HG02588 (cell line): ENCODE measurements around the gene ZNF775.
A peak's percentile ranks its signal among the peaks of the same experiment; 100 is the strongest.

Experiments
- ATAC-seq: cut with Tn5 transposase; IDR thresholded peaks from one replicate; pipeline ENCODE4 v1.9.1; 2021; ENCODE audit warnings: mild to moderate bottlenecking, moderate library complexity; ENCODE audit not compliant: unreplicated experiment

The ZNF775 gene

DNA sequence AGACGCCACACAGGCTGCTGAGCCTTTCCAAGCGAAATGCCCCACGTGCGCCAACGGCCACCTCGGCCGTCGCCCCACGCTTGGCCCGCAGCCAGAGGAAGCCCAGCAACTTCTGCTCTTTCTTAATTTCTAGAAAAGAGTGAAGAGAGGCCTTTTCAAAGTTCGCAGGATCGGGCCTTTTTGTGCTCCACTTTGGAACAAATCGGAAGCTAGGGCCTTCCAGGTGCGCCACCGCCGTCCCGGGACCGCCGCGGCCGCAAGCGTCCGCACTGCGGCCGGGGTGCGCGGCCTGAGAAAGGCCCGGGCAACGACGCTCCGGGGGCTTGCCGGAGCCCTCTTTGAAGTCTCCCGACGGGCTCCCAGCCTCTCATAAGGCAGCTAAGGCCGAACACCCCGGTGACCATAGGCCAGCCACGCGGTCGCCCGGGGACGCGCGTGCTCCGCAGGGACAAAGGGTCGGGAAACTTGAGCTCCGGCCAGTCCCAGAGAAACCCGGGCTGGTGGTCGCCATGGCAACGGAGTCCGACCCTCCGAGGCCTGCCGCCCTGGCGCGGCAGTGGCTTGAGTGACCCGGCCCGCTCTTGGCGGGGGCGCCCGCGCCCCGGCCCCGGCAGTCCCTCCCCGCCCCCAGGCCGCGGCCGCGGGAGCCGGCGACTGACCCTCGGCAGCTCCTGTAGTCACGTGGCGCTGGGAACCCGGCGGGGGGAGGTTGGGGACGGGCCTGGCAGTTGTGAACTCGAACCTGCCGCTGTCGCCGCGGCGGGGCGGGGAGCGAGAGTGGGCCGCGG lies 10.8 kb upstream of the ZNF775 start, which contains the start of gene REPIN1:
TSS of gene REPIN1 (plus strand) at position 727 of the 788 bp plus-strand sequence. CDS start 890 bp downstream, outside the sequence.
- ATAC-seq = peak; percentile 63

DNA sequence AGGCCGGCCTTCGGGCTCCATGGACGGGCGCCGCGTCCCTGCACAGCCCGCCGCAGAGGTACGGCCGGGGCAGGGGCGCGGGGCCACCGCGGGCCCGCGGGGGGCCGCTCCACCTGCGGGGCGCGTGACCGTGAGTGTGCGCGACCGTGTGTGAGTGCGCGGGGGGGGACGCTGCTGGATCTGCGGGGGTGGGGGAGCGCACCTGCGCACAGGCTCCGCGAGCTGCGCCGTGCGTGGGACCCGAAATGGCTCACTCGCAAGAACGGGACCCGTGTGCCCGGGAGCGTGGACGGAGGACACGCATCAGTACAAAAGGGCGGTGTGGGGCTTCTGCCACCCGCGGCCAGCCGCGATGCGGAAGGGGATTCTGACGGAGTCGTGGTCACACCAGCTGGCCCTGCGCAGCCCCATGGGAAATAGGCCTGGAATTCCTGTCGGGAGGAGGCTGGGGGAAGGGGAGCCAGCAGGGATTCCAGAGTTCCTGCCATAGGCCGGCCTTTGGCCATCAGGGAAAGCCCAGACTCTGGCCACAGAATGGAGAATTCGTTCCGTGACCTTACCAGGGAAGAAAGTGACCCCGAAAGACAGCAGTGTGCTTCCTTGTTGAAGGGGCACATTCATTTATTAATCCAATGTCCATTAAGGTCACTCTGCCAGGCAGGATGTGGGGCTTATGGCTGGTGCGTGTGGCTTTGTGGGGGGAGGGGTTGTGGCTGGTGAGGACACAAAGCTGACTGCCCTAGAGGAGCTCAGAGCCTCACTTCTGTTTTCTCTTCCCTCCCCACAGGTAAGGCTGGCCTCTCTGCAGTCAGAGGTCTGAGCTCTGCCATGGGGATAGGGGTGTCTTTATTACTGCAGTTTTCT lies 10.0 kb upstream of the ZNF775 start:
- peak; percentile 38 for ATAC-seq

DNA sequence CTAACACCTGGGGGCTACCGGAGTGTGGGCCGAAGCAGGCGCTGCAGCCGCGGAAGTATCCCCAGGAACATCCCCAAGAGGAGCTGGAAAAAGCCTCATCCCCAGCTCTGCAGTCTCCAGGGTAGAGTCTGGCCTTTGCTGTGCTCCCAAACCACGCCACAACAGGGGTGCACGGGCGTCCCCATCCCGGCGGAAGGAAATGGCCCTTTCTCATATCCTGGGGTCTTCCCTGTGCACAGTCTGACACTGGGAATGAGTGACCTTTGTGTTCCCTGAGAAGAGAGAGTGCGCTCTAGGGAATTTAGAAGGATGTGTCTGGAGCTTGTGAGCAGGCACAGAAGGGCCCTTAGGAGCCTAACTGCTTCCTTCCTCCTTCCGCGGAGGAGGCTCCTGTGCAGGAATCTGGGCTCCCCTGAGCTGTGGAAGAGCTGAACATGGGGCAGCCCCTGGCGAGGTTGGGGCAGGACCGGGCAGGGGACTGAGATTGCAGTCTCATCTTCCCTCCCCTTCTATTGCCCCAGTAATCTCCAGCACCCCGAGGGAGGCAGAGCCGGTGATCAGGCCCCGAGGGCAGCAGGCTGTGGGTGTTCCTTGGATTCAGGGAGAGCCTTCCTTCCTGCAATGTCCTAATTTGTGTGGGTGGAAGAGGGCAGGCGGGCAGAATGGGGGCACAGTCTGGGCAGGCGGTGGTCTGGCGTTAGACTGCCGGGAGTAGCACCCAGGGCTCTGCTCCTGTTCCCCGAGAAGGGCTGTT lies 9.2 kb upstream of the ZNF775 start:
- ATAC-seq = no peak

DNA sequence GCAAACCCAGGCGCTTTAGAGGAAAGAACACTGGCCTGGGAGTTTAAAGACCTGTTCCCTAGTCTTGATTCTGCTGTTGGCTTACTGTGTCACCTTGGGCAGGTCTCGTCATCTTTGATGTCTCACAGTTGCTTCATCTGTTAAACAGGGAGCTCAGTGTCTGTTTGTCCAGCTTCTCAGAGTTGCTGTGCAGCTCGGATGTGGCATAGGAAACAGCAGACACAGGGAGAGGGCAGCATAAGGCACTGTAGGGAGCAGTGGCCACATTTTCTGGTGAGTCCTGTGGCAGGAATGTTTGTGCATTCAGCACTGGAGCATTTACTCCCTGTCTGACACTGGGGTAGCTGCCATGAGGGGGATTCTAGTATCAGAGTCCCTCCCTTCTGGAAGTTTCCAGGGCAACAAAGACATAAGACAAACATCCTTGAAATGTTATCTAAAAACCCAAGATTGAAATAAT lies 8.5 kb upstream of the ZNF775 start:
- no peak for ATAC-seq

DNA sequence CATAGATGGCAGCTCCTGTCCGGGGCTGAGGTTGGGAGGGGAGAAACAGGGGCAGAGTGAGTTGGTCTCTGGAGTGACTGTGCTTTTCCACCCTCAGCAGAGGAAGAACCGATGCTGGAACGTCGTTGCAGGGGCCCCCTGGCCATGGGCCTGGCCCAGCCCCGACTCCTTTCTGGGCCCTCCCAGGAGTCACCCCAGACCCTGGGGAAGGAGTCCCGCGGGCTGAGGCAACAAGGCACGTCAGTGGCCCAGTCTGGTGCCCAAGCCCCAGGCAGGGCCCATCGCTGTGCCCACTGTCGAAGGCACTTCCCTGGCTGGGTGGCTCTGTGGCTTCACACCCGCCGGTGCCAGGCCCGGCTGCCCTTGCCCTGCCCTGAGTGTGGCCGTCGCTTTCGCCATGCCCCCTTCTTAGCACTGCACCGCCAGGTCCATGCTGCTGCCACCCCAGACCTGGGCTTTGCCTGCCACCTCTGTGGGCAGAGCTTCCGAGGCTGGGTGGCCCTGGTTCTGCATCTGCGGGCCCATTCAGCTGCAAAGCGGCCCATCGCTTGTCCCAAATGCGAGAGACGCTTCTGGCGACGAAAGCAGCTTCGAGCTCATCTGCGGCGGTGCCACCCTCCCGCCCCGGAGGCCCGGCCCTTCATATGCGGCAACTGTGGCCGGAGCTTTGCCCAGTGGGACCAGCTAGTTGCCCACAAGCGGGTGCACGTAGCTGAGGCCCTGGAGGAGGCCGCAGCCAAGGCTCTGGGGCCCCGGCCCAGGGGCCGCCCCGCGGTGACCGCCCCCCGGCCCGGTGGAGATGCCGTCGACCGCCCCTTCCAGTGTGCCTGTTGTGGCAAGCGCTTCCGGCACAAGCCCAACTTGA lies 7.8 kb upstream of the ZNF775 start:
- no peak for ATAC-seq

DNA sequence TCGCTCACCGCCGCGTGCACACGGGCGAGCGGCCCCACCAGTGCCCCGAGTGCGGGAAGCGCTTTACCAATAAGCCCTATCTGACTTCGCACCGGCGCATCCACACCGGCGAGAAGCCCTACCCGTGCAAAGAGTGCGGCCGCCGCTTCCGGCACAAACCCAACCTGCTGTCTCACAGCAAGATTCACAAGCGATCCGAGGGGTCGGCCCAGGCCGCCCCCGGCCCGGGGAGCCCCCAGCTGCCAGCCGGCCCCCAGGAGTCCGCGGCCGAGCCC lies 7.2 kb upstream of the ZNF775 start:
- no peak for ATAC-seq

DNA sequence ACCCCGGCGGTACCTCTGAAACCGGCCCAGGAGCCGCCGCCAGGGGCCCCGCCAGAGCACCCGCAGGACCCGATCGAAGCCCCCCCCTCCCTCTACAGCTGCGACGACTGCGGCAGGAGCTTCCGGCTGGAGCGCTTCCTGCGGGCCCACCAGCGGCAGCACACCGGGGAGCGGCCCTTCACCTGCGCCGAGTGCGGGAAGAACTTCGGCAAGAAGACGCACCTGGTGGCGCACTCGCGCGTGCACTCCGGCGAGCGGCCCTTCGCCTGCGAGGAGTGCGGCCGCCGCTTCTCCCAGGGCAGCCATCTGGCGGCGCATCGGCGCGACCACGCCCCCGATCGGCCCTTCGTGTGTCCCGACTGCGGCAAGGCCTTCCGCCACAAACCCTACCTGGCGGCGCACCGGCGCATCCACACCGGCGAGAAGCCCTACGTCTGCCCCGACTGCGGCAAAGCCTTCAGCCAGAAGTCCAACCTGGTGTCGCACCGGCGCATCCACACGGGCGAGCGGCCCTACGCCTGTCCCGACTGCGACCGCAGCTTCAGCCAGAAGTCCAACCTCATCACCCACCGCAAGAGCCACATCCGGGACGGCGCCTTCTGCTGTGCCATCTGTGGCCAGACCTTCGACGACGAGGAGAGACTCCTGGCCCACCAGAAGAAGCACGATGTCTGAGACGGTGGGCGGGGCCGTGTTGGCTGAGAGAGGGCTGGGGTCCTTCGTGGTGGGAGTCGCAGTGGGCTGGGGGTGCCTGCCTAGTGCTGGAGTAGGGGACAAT lies 6.7 kb upstream of the ZNF775 start:
- ATAC-seq = no peak

DNA sequence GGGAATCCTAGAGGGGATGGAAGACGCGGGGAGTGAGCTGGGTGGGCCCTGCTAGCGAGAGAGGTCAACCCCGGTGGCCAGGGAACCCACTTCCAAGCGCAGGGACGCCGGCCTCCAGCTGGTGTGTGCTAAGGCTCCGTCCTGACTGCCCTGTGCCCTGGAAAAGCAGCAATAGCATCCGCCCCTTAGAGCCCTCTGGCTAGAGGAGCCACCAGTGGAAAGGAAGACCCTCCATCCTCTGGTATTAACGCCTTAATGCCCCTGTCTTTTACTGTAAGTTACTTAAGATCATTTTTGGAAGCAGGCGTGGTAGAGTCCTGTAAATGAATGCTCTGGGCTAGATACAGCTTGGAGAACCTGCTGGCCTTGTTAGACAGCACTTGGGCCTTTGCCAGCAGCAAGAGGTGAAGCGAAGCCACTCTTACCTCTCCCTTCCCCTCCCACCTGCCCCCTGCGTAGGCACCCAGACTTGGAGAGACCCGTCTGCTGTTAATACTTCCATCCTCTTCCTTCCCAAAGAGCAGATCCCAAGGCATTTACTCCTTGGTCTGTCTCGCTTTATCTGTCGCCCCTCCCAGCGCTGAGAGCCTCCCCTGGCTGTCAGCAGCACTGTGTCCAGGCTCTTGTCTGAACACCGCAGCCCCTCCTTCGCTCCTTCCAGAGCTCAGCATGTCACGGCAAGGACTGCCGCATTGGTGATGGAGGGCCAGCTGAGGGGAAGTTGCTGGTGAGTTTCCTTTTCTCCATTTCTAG lies 5.9 kb upstream of the ZNF775 start:
- no peak for ATAC-seq

DNA sequence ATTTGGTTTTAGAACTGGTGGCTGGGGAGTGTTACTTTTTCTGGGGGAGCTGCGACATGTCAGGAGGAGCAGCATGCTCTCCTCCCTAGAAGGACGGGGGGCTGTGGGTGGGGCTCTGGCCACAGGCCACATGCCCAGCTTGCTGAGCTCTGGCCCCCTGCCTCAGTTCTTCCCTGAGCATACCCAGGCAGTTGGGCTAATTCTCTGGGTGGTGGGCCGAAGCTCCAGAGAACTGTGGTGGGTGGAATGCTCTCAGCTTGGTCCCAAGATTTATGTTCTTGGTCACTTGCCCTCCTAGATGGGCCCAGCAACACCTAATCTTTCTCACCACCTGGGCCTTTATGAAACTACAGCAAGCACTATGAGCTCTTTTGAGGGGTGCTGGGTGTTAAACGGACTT lies 5.1 kb upstream of the ZNF775 start:
- no peak for ATAC-seq

DNA sequence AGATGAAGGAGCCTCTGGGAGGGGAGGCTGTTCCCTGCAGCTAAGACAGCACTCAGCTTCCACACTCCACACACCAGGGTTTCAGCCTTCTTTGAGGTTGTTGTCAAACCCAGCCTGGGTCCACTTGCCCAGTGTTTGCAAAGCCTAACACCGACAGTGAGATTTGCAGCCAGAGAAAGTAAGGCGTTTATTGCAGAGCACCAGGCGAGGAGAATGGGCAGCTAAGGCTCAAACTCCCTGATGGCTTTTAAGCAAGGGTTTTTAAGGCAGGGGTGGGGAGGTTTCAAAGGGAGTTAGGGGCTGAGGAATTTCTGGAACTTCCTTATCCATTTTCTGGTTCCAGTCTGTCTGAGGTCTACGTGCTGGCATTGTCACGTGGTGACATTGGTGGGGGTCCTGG lies 4.7 kb upstream of the ZNF775 start:
- no peak for ATAC-seq

DNA sequence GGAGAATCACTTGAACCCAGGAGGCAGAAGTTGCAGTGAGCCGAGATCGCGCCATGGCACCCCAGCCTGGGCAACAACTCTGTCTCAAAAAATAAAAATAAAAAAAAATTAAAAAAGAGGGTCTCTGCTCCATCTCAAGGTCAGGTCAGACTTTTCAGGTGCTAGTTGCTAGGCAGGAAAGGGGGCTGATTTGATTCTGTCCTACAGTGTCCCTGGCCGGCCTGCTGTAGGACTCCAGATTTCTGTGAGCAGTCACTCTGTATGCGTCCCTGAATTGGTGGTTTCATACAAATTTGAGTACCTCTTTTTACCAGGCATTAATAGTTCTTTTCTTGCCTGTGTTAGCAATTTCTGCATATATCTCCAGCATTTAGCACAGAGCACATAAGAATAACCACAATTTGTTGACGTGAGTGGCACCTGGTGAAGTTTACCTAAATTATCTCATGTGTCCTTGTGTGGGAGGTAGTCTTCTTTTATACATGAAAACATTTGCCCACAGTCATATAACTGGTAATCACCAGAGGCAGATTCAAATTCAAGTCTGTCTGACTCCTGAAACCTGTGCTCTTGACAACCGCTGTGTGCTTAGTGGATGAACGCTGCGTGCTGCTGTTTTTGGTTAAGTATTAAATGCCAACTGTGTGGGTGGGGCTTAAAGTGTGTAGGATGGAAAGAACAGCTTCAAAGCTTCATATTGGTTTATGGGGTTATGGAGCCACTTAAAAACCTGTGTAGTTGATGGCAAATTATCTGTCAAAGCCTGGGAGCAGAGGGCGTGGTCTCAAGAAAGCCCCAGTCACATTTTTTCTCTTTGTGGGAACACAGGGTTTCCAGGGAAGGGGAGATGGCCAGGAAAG lies 3.2 kb upstream of the ZNF775 start:
- ATAC-seq = peak; percentile 20

DNA sequence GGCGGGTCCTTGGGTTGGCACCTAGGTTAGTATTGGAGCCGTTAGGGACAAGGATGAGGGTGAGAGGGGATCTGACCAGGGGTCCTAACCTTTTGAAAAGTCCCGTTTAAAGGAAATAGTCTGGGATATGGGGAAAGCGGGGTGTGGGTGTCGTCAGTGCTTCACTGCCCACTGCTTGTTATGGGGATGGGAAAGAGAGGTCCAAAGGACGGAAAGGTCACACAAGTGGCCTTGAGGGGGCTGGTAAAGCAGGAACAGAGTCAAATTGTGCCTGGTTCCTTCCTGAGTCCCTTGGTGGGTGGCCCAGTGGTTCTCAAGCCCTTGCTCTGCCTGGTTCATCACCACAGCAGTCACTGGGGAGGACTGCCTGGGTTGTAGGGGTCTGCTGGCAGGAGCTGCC lies 2.6 kb upstream of the ZNF775 start:
- ATAC-seq = no peak

DNA sequence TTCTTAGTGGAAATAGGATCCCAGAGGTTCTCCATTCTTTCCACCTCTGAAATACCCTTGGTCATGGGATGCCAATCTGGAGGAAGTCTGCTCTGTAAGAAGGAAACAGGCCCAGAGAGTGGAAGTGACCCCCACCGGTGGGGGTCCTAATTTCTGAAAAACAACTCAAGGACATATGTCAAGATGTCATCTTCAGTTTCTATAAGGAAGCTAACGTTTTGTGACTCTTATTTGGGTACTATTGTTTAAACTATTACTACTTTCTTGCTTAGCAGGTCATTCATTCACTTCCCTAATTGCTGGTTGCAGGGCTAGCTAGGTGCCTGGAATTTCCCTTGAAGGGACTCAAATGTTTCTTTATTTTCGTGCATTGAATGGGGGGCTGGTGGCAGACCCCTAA lies 1.9 kb upstream of the ZNF775 start:
- ATAC-seq = no peak

DNA sequence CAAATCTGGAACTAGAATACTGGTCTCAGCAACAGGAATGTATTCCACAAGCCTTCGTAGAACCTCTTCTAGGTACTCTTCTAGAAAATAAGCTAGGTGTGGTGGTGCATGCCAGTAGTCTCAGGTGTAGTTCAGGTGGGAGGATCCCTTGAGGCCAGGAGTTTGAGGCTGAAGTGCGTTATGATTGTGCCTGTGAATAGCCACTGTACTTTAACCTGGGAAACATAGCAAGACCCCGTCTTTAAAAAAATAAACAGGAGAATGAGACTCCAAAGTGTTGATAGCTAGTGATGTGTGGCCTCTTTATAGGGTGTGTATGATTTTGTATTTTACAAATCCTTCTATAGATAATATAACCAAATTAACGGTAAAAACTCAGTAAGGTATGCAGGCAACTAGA lies 1.5 kb upstream of the ZNF775 start:
- no peak for ATAC-seq

DNA sequence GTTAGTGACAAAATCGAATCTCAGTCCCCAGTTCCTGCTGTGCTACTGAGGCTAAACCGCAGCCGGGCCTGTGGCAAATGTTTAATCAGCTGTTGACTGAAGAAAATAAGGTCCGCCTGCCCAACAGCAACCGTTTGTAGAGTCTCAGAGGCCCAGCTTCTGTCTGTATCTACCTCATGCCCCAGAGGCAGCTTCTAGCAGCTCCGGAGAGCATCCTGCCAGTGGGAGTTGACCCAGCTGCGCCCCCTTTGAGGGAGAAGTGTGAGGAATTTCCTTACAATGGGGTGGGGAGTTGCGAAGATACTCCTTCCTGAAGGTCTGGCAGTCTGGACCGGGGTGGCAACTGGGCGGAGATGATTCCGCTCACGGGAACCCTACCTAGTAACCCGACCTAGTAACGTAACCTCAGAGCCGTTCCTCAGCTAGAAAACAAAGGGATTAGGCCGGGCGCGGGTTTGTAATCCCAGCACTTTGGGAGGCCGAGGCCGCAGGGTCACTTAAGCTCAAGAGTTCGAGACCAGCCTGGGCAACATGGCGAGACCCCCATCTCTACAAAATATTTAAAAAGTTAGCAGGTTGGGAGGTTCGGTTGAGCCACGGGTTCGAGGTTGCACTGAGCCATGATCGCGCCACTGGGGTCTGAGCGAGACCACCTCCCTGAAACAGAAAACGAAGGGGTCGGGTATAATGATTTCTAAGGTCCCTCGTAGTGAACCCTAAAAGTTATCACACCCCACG lies 846 bp upstream of the ZNF775 start:
- ATAC-seq = no peak

DNA sequence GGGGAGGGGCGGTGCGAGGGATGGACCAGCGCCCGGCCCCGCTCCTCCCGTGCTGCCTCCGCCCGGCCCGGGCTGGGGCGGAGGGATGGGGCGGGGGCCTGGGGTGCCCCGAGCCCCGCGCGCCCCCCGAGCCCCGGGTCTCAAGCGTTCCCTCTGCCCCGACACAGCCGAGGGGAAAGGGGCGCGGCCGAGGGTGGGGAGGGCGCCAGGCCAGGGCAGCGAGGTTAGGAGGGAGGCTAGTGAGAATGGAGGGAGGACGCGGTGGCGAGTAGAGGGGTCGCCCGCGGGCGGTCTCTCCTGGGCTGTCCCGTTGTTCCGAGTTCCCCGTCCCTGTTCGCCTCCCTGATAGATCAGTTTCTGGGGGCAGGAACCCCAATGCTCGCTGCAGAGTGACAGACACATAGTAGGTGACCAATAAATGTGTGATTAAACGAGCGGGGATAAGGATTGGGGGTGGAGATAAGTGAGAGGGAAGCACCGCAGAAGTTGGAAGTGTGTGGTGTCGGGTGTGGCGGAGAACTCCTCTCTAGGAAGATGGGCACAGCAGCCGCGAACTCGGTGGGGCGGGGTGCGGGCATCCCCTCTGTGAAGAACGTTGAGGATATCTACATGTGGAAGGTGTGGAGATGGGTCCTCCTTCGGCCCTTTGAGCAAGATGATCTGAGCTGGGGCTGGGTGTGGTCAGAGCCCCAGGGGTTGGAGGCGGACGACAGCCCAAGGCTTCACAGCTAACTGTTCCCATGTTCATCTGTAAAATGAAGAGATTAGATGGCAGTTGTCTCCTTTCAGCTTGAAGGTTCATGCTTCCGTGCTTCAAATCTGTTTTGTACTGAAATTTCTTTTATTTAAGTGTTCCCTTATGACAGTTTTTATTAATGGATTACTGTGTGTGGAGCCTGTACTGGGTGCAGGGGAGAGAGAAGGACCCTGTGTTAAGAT lies 580 bp downstream of the ZNF775 start:
- no peak for ATAC-seq
